Islet precursor cell (in vitro differentiated cells): ENCODE results near the gene CDH1.
"Not testable (repeated sequence)": the region's sequence is repeated elsewhere in the genome, so short reads cannot be mapped to it uniquely, and the experiment has no call there.

ENCODE experiments used
- DNase-seq: peaks from one replicate; pipeline ENCODE4 v3.0.0-alpha.2; 2018

Gene CDH1

DNA sequence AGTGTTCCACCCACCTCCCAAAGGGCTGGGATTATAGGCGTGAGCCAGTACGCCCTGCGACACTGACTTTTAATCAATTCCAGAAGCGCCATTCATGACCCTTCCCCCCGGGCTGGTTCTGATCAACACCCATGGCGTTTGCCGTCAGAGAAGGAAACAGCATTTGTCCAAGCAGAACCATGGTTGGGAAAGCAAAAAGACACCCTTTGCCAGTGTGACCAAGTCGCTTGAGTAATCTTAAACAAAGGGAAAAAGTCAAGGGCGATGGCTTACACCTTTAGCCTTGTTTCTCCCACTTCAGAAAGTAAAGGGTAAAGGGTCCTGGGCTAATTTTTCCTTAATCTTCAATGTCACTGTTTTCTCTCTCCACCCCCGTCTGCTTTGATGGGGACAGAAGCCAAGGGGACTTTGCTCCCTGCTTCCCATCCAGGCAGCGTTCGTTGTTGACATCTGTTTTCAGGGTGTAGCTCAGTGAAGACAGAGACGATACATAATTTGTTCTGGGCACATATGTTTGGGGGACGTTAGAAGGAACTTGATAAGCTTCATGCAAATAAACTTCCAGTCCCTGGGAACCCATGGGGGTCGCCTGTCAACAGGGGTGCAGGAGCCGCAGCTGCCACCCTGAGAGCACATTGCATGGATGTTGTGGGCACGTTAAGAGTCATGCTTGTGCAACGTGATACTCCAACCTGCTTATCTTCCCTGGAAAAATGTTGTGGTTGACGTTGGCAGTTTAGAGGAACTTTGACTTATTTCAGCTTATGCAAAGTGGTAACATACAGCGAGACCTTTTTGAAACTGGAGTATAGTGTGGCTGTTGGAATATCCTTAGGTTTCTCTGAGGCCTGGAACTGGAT, 55.6 kb downstream of the CDH1 start:
- DNase-seq: no peak

DNA sequence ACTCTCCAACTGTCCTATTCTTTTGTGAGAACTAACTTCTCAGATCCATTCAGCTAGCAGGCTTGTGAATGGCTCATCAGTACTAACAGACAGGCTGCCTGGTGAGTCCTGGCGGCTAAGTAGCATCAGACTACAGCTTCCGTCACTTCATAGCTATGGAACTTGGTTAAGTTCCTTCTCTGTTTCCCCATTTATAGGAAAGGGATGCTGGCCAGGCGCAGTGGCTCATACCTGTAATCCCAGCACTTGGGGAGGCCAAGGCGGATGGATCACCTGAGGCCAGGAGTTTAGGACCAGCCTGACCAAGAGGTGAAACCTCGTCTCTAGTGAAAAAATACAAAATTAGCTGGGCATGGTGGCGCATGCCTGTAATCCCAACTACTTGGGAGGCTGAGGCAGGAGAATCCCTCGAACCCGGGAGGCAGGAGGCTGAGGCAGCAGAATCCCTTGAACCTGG, 56.3 kb downstream of the CDH1 start:
- DNase-seq: no peak

DNA sequence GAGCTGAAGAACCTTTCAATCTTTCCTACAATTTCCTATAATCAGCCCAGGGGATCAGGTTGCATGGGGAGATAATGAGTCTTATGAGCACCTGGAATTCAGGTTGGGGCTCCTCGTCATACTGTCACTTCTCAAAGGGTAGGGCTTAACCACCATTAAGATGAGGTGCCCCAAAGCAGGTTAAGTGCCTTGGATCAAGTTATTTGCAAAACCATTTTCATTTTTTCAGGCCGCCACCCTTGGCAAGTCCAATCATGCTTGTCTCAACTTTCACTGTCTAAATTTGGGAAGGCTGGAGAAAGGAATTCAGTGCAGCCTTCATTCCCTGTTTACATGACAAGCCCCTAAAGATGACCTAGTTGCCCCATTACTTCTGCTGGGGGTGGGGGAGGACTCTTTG, 61.3 kb downstream of the CDH1 start:
- DNase-seq: no peak

GRCh38 chr16:68800257-68800875, 63.3 kb downstream of the CDH1 start:
- peak; percentile 91 for DNase-seq

- DNase-seq: no peak
These were observed 65.1 kb downstream of the CDH1 start for GRCh38 chr16:68802190-68802589.

GRCh38 chr16:68806422-68806821, 69.3 kb downstream of the CDH1 start:
- DNase-seq: no peak

DNA sequence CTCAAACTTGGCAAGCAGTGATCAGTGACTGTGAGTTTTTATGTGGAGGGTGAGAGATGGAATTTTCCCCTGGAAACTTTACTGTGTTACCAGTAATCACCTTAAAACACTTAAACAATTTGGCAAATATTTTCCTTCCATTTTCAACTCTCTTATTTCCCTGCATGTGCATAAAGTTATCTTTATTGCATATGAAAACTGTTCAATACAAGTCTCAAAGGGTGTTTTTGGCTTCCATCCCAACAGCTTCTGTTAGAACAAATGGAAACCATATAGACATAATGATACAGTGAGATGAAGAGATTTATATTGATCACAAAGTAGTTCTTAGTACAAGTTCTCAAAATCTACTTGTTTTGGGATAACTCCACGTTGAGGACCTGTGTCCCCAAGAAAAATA, 69.9 kb downstream of the CDH1 start:
- no peak for DNase-seq

DNA sequence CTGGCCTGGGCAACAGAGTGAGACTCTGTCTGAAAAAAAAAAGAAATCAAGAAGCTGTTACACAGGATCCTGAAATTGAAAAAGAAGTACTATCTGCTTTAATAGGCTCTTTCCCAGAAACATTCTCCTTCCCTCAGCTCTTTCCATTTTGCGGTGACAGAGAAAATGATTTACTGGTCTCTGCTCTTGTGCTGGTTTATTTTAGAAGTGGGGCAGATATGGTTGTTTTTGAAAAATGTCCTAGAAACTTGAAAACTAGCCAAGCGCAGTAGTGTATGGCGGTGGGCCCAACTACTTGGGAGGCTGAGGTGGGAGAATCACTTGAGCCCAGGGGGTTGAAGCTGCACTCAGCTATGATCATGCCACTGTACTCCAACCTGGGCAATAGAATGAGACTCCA, 77.4 kb downstream of the CDH1 start:
- DNase-seq: no peak

GRCh38 chr16:68823401-68824135, 86.5 kb downstream of the CDH1 start:
- peak; percentile 84 for DNase-seq

GRCh38 chr16:68825427-68825826, 88.3 kb downstream of the CDH1 start:
- DNase-seq: no peak

GRCh38 chr16:68826652-68827051, 89.6 kb downstream of the CDH1 start:
- DNase-seq: no peak

DNA sequence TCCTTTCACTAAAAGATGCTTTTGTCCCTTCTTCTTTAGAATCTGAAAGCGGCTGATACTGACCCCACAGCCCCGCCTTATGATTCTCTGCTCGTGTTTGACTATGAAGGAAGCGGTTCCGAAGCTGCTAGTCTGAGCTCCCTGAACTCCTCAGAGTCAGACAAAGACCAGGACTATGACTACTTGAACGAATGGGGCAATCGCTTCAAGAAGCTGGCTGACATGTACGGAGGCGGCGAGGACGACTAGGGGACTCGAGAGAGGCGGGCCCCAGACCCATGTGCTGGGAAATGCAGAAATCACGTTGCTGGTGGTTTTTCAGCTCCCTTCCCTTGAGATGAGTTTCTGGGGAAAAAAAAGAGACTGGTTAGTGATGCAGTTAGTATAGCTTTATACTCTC, 96.2 kb downstream of the CDH1 start:
- DNase-seq: peak; percentile 12

- DNase-seq: no peak
These were observed 97.5 kb downstream of the CDH1 start for GRCh38 chr16:68834550-68834949.

DNA sequence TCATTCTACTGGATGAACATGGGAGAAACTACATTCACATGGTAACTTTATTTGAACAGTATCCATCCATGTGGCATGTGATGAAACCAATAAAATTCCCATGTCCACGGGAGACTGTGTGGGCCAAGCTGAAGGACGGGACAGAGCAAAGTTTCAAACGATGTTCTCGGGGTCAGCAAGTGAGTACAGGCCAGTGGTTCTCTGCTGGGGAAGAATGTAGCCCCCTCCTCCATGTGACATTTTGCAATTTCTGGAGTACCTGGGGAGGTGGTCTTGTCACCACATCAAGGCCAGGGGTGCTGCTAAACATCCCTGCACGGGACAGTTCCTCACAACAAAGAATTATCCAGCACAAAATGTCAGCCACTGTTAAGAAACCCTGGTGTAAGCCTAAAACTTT, 98.9 kb downstream of the CDH1 start:
- no peak for DNase-seq

- no peak for DNase-seq
These were observed 102.7 kb downstream of the CDH1 start for GRCh38 chr16:68839831-68840230.

DNA sequence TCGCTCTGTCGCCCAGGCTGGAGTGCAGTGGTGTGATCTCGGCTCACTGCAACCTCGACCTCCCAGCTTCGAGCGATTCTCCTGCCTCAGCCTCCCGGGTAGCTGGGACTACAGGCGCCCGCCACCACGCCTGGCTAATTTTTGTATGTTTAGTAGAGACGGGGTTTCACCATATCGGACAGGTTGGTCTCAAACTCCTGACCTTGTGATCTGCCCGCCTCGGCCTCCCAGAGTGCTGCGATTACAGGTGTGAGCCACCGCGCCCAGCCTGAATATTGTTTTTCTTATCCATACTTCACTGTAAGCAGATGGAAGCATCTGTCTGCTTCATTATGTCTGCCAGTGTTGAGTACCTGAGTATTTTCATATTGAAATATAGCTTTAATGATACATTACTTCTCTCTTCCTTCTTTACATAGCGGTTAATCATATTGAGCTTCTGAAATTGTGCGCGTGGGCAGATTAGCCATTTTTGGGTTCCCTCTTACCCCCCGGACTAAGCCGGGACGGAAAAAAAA, 105.9 kb downstream of the CDH1 start:
- not testable (repeated sequence) for DNase-seq

- peak; percentile 93 for DNase-seq
These were observed 106.6 kb downstream of the CDH1 start, which contains the start of gene TANGO6 for GRCh38 chr16:68843482-68844210. TANGO6 (plus strand) TSS chr16:68843531; CDS start chr16:68843618, 87 bp downstream.

DNA sequence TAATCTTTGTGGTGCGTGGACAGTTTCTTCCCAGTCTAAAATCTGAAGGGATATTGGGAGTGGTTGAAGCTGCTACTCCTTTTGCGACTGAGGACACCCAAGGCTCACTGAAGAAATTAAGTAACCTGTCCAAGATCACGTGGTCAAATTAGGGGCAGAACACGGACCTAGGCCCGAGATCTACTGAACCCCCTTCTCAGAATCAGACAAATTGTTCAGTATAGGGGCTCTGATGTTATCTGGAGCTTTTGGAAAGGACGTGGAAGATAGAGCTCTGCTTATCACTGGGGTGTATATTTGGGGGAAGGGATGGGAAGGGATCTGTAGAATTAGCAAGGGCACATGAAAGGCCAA, 107.1 kb downstream of the CDH1 start:
- no peak for DNase-seq

DNA sequence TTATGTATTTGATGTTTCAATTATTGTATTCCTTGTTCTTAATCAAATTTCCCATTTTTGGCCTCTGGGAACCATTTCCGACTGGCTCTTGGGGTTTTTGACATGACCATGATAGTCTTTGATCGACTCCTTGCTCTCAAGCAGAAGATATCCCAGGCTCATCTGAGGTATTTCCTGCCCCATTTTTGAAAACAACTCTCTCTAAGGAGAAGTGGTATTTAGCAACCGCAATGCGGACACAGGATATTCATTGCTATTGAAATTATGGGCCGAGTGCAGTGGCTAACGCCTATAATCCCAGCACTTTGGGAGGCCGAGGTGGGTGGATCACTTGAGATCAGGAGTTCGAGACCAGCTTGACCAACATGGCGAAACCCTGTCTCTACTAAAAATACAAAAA, 111.7 kb downstream of the CDH1 start:
- DNase-seq: no peak

GRCh38 chr16:68850481-68850880, 113.4 kb downstream of the CDH1 start:
- no peak for DNase-seq

DNA sequence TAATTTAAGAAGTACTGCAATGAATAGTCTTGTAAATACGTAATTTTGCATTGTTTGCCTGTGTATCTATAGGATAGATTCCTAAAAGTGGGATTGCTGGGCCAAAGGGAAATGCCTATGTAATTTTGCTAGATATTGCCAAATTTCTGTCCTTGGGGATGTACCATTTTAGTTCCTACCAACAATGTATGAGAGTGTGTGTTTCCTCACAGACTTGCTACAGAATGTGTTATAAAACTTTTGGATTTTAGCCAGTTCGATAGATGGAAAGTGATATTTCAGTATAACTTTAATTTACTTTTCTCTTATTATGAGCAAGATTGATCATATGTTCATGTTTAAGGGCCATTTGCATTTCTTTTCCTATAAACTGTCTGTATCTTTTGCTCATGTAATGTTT, 114.5 kb downstream of the CDH1 start:
- no peak for DNase-seq

GRCh38 chr16:68857479-68857878, 120.4 kb downstream of the CDH1 start:
- no peak for DNase-seq

DNA sequence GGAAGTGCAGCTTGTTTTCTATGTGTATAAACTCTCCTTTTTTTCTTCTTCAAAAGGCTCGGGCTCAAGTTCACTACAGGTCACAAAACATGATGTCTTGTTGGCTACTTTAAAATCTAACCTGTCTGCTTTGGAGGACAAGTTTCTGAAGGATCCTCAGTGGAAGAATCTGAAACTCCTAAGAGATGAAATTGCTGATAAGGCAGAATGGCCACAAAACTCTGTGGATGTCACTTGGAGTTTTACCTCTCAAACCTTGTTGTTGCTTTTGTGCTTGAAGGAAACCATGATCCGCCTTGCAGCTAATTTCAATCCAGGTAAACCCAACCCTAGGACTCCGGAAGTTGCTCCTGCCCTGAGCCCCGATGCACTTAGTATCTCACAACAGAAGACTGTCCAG, 122.7 kb downstream of the CDH1 start:
- DNase-seq: no peak
